GM21381 (cell line): ENCODE results near the gene ITPR2.

Source experiments
- ATAC-seq: cut with Tn5 transposase; IDR thresholded peaks from one replicate; pipeline ENCODE4 v1.9.1; 2021; ENCODE audit warnings: mild to moderate bottlenecking, moderate library complexity; ENCODE audit not compliant: unreplicated experiment

ITPR2 gene

DNA sequence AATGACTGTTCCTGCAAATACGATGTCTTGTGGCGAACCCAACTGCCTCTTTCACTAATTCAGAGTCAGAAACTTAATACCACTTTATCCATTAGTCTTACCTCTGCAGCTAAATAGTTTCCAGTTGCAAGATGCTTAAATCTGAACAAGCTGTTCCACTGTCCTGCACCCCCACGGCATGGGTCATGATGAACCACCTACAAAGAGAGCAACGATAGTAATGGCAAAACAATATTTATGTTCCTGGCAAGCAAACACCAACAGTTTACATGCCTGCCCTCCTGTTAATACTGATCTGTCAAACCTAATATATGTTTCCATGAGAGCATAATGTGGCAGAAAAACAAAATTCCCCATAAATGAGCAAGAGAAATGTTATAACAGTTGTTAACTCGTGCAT lies 121.9 kb downstream of the ITPR2 start:
- ATAC-seq, result no peak

DNA sequence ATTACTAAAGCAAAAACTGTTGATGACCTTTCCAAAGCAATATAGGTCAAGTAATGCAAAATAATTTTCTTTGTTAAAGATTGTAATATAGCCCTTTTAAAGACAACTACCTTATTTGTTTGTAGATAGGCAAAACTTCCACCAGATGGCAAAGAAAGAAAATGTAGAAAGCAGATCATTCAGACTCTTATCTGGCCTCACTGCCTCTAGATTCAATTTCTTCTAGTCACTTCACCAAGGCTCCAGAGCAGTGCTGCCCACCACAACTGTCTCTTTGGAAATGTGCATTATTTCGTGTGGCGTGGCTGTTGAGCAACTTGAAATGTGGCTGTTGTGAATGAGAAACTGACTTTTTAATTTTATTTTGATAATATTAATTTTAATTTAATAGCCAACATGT lies 127.1 kb downstream of the ITPR2 start:
- no peak for ATAC-seq

DNA sequence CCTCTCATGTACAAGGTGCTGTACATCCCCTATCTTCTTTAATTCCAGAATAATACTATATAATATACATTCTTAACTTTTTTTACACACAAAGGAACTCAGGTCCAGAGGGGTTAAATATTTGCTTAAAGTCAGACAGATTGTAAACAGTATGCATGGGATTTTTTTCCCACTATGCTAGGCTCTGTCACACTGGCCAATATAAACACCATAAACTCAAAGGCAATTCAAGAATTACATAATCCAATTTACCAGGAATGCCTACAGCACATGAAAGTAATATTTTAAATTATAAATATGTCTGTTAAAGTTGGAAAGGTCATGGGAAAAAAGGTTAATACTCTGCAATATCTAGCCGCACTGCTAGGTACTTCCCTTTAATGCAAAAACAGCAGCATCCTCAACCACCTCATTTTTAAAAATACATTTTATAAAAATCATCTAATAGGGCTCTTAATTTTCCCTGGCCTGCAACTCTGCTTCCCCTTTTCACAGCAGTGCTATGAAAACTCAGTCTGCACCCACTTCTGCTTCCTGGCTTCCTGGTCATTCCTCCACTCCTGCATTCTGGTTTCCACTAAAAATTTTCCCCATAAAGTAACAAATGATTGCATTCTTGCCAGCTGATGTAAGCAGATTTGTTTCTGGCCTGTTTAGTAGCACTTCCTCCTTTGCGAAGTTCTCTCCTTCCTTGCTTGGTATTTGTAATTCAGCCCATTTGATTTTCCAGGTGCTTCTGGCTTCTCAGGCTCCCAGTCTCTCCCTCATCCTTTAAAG lies 128.1 kb downstream of the ITPR2 start:
- no peak for ATAC-seq

DNA sequence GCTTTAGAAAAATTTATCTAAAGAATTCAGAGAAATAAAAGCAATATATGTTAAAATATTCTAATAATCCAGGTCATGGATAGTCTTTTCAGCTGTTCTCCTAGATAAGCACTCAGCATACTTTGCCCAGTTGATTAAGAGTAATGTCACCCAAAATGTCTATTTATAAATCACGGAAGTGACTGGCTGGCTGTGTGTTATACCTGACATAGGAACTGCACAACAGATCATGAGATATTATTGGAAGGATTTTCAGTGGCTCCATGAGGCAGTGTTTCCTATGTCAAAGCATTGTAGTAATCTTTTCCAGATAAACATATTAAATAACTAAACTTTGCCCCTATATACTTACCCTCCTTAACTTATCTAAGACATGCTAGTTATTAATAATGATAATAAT lies 128.8 kb downstream of the ITPR2 start:
- ATAC-seq, result no peak

DNA sequence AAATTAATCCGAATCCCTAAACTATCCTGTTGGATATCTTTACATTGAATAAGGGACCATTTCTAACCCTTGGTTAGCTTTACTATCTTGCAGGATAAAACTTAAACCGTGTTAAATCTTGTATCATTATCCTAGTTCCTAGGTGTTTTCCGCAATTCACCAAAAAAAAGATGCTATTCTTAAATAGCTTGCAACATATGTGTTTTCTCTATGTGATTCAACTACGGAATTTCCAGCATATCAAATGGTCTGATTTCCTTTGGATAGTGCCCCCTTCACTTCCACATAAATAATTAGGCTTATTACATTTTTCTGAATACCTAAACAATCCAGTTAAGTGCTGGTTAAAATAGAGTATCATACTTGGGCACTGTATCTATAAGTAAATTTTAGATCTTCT lies 130.3 kb downstream of the ITPR2 start:
- no peak for ATAC-seq

DNA sequence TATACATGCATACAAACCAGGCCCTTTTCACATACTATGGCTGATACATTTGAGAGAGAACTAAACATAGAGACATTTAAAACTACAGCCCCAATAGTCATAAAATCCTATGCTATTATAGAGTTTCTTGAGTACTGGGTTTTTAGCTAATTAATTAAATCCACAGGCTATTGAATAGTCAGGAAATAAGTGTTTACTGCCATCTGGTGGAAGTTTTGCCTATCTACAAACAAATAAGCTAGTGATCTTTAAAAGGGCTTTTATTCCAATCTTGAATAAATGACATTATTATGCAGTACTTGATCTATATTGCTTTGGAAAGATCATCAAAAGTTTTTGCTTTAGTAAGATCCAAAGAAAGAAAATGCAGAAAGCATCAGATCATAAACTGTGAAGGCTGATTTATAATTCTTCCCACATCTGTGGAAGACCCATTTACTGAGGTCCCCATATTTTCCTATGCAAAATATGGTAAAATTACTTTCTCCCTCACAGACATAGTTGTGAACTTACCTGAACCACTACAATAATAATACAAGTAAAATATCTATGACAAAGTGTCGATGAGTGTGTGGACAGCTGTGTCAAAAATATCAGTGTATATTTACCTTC lies 131.3 kb downstream of the ITPR2 start:
- no peak for ATAC-seq

DNA sequence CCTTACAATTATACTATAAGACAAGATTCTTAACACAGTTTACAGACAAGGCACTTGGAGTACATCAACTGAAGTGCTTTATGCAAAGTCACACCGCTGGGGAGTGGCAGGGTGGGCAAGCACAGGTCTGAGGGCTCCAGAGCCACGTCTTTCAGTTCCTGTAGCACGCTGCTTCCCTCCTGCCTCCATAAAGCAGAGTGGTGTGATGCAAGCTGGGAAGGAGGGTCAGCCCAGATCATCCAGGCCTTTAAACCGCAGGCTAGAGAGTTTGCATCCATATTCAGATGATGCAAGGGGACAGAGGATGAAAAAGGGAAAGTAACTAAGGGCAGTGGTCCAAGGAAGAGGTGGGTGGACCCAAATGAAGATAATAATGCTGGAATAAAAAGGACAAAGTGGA lies 132.6 kb downstream of the ITPR2 start:
- ATAC-seq, result no peak

DNA sequence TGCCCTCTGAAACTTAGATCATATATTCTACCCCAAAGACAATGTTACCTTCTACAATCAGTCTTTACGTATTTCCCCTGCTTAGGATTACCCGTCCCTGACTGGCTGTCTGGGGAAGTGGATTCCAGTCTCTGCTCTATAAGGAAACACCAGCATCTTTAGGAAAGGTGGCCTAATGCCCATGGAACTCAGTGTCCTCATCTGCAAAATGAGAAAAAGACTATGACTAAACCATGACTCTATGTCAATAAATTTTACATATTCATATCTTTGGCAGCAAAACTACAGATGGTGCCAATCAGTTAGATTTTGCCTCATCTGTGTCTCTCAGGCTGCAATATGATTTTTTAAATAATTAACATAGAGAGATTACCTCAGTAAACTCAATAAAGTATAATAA lies 133.8 kb downstream of the ITPR2 start:
- no peak for ATAC-seq

DNA sequence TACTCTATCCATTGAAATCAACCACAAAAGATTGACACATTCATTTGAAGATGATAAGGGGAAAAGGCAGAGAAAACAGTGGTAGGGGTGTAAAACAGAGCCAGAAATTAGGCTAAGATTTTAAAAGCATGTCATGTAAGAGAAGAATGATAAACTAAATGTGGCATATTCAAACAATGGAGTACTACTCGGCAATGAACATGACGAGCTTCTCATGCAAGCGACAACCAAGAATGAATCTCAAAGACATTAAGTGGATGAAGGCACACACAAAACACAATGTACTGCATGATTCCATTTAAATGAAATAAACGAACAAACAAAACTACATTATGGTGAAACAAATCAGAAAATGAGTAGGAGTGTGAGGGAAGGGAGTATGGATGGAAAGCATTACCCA lies 134.8 kb downstream of the ITPR2 start:
- no peak for ATAC-seq

DNA sequence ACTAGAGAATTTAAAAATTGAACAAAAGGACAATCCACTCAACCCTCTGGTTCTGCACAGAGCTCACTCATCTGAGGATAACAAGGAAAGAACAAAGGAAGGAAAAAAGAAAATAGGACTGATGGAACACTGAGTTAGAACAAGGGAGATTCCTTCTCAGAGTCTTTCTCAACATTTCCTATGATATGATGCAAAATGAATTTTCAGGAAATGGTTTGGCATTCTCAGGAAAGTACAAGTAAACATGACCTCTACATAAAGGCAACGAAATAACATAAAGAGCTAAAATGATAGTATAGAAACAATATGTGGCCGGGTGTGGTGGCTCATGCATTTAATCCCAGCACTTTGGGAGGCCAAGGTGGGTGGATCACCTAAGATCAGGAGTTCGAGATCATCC lies 135.8 kb downstream of the ITPR2 start:
- ATAC-seq, result no peak

DNA sequence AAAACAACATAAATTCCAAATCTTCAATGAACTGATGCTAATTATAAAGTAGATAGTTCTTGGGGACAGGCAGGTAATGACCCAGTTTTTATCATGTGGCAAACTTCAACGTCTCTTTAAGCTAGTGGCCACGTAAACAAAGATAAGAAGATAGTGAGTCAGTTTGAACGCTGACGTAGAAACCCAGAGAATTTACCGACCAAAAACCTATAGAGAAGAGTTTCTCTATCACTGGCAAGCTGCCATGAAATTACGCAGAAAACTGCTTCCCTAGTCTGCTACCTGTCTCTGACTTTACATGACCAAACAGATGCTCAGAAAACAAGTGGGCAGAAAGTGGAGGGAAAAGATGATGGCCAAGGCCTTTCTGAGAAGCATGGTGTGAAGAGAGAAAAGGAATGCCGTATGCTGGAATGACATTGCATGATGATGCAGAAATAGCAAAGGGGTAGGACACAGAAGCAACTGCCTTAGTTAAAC lies 136.3 kb downstream of the ITPR2 start:
- no peak for ATAC-seq

DNA sequence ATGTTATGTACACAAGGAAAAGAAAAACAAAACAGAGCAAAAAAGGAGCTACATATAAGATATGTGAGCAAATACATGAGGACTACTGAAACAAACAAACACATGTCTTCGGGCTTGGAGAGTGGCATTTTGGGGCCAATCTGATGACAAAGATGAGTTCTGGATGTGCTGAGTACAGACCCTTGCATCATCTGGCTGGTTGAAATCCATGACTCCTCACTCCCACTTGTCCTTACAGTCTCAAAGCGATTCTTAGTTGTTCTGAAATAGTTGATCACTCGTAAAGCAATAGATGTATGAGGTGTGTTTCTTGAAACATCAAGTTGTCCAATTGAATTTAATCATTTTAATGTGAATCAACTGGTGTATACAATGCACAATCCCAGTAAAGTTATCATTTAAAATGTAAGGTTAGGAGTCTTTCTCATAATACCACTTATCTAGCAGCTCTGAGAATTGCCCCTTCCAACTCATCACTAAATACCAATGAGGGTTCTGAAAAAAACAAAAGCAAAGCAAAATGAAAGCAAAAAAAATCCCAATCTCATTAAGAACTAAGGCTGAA lies 136.9 kb downstream of the ITPR2 start:
- no peak for ATAC-seq

DNA sequence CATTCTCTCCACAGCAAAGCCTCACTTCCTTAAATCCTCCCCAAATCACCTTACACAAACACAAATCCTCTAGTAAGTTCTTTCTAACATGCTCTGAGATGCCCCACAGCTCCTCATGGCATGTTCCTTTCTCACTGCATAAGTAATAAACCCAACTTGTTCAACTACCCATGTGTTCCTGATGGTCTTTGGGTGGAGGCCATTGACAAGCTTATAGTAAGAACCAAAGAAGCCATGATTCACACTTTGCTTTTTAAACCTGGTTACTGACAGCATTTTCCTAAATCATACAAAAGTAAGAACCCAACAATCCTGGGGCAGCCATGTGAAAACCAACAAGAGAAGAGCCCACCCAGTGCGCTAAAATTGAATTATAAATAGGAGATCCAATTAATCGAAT lies 138.6 kb downstream of the ITPR2 start:
- ATAC-seq, result no peak

DNA sequence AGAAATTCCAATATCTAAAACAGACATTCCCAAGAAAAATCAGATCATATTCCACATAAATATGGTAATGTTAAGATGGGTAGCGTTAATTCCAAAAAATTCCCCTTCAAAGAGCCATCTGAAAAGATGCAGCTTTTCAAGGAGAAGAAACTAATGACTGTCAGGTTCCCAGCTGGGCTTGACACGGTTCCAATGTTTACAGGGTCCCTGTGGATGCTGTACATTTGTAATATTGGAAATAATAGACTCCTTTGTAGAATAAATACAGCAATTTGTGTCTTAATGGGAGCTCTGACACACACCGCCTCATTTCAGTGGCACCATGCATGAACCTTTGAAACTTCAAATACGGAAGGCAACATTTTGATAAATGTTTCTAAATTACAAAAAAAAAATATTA lies 140.6 kb downstream of the ITPR2 start:
- ATAC-seq, result no peak

DNA sequence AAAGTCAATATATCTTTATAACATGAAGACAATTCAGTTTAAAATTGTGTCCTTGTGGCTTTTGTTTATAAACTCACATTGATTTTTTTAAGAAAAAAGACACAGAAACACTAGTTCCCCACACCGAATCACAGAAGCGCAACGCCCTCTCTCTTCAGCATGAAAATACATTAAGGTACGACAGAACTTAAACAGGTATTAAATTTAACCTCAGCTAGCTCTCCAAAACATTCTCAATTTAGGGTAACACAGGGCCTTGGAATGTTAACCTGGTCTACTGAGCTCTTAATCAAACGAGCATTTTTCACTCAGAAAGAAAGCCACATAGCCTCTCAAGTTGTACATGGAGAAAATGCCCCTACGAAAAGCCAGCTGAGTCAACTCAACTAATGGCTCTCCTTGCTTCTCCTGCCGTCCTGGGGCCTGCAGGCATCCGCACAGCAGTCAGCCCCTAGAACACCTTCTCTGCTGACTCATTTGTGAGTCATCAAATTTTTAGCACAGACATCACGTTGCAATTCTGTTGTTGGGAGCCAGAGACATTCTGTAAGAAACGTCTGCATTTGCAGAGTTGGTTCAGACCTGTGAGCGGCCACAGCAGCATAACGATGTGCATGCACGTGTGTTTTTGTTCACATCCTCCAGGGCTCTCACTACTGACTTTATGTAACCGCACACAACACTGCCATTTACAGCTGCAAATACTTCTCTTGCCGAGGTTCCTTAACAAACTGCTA lies 141.6 kb downstream of the ITPR2 start:
- no peak for ATAC-seq

DNA sequence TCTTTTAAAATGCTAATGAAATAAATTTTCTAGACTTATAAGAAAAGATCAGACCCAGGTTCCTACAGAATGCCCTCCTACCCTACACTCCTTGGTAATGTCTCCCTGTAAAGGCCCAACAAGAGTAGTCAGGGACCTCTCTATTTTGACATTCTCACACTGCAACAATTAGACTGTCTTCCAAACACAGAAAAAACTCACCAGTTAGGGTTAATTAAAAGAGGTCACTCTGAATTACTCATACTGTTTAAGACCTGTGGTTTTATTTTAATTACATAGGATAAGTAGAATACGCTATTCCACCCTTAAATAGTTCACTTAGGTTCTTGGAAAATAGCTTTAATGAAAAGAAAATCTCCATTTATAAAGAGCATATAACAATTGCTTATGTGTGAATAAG lies 142.4 kb downstream of the ITPR2 start:
- ATAC-seq, result no peak

DNA sequence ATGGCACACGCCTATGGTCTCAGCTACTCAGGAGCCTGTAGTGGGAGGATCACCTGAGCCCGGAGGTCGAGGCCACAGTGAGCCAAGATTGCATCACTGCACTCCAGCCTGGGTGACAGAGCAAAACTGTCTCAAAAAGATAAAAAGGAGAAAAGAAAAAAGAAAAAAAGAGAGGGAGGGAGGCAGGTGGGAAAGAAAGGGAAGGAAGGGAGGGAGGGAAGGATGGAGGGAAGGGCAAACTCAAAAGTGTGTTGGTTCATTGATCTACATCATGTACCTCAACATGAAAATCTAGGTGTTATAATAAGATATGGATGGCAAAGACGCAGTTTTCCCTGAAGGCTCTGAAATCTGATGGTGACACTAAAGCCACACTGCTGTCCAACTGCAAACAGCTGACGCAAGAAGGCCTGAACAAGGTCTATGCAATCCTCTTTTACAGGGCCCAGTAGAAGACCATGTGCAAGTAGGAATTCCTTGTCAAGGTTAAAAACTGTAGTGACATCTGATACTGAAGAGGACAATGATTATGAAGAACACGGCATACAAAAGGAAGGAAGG lies 143.6 kb downstream of the ITPR2 start:
- no peak for ATAC-seq

DNA sequence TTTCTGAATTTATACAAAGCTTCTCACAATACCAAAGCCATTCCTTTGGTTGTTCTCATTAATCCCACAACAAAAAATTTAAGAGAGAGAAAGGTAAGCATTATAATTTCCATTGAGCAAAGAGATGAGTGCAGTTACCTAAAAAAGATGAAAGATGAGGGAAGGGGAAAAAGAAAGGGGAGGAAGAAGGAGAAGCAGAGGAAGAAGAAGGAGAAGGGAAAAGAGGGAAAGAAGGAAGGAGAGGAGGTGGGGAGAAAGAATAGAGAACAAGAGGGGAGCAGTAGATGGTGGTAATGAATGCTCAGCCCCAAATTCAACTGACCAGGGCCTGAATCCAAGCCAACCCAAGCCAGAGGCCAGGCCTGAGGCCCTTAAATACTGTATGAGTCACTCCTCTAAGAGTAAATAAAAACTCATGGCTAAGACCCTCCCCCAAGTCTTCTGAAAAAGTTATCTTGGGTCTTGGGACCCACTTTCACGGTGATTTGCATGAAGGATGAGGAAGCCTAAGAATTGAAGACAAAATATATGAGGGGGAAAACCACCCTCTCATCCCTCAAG lies 144.6 kb downstream of the ITPR2 start:
- ATAC-seq, result no peak

DNA sequence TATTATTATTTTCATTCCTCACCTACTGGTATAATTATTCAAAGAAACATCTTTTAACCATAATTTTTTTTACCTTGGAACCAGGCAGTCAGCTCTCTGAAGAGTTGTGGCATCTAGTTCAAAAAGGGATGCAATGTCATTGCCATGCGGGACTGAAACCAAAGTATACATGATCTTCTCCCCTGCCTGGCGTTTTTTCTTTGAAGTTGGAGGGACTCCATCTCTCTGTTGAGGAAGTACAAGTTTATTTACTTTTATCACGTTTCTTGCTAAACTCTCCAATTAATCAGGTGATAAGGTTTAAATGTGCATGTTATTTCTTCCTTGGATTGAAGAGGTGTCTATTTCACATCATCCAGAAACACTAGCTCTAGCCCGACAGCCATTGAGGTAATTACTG lies 146.6 kb downstream of the ITPR2 start:
- ATAC-seq, result no peak

DNA sequence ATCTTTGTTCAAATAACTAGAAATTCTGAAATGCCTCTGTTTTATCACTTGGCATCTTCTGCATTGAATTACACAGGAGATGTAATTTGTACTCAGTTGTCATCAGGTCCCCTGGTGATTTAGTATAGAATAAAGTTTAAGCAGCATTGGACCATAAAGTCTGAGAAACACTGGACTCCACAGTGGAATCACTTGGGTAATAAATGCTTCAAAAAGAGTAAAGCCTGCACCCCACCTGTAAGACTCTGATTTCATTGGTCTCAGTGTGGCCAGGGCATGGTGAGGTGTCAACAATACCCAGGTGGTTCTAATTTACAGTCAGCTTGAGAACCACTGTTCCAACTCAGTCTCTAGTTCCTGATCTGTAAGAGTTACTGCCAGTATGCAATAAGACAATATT lies 148.9 kb downstream of the ITPR2 start:
- ATAC-seq, result no peak

DNA sequence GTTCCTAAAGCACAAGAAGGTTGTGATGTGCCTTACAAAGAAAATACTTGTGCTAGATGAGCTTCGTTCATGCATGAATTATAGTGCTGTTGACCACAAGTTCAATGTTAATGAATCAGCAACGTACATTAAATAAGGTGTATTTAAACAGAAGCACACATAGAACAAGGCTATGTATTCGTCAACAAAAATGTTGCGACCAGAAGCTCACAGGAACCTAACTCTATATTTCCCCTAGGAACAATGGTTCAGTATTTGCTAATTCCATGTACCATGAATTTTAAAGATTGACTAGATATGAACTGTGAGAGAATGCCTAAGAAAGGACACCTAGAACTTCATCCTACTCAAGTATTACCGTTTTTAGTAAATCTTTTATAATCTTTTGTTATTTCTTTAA lies 149.6 kb downstream of the ITPR2 start:
- ATAC-seq, result no peak
